Hematopoietic multipotent progenitor cell treated with erythropoietin and hydrocortisone succinate and interleukin-3 and kit ligand, for 4 days (in vitro differentiated cells): ENCODE measurements around the gene PLXDC2.

Experiments used
- DNase-seq: peaks from one replicate; pipeline ENCODE4 v3.0.0-alpha.2; 2015

PLXDC2 gene

GRCh38 chr10:20232079-20232705 lies 416.0 kb downstream of the PLXDC2 start:
- DNase-seq: no peak

GRCh38 chr10:20233423-20233822 lies 417.2 kb downstream of the PLXDC2 start:
- DNase-seq: no peak

- DNase-seq: no peak
Measured at GRCh38 chr10:20234579-20234978, 418.3 kb downstream of the PLXDC2 start.

- no peak for DNase-seq
Measured at GRCh38 chr10:20237091-20237570, 420.9 kb downstream of the PLXDC2 start.

- no peak for DNase-seq
Measured at GRCh38 chr10:20237586-20237985, 421.4 kb downstream of the PLXDC2 start.

GRCh38 chr10:20240643-20241042 lies 424.4 kb downstream of the PLXDC2 start:
- DNase-seq: no peak

- no peak for DNase-seq
Measured at GRCh38 chr10:20247454-20247853, 431.2 kb downstream of the PLXDC2 start.

- no peak for DNase-seq
Measured at GRCh38 chr10:20247891-20248708, 431.9 kb downstream of the PLXDC2 start.

GRCh38 chr10:20254078-20254477 lies 437.8 kb downstream of the PLXDC2 start:
- no peak for DNase-seq

- no peak for DNase-seq
Measured at GRCh38 chr10:20254497-20254896, 438.3 kb downstream of the PLXDC2 start.

- no peak for DNase-seq
Measured at GRCh38 chr10:20256969-20257368, 440.7 kb downstream of the PLXDC2 start.

GRCh38 chr10:20257422-20257821 lies 441.2 kb downstream of the PLXDC2 start:
- no peak for DNase-seq

GRCh38 chr10:20265146-20265545 lies 448.9 kb downstream of the PLXDC2 start:
- no peak for DNase-seq

GRCh38 chr10:20267734-20268133 lies 451.5 kb downstream of the PLXDC2 start:
- DNase-seq: no peak

GRCh38 chr10:20271490-20271889 lies 455.3 kb downstream of the PLXDC2 start:
- no peak for DNase-seq

- DNase-seq: no peak
Measured at GRCh38 chr10:20272608-20273007, 456.4 kb downstream of the PLXDC2 start.

- DNase-seq: peak; percentile 58
Measured at GRCh38 chr10:20274571-20274970, 458.3 kb downstream of the PLXDC2 start.

GRCh38 chr10:20276127-20276979 lies 460.1 kb downstream of the PLXDC2 start:
- no peak for DNase-seq

GRCh38 chr10:20277820-20278219 lies 461.6 kb downstream of the PLXDC2 start:
- no peak for DNase-seq

GRCh38 chr10:20281579-20281978 lies 465.3 kb downstream of the PLXDC2 start:
- DNase-seq: no peak

- DNase-seq: peak; percentile 7
Measured at GRCh38 chr10:20287586-20287985, 471.4 kb downstream of the PLXDC2 start.

GRCh38 chr10:20288060-20288459 lies 471.8 kb downstream of the PLXDC2 start:
- DNase-seq: no peak

GRCh38 chr10:20289070-20289828 lies 473.0 kb downstream of the PLXDC2 start:
- no peak for DNase-seq
